Sigmoid colon (tissue), 4 donors: ENCODE data around the gene COG5.

Experiments
- EP300 ChIP-seq, 4 donors: sonication (generic); formaldehyde crosslinking; IDR thresholded peaks; one replicate each; pipeline ENCODE4 v1.6.1; 2017; ENCODE audit warnings: antibody characterized with exemption in 4 of 4
- POLR2A ChIP-seq, 2 donors: fragments of 450-650 bp; IDR thresholded peaks; one replicate each; pipeline ENCODE4 v1.6.1; 2016; ENCODE audit warnings: antibody characterized with exemption in 2 of 2, mild to moderate bottlenecking in 2 of 2, moderate library complexity in 2 of 2
- POLR2AphosphoS5 ChIP-seq, 4 donors: sonication (generic); formaldehyde crosslinking; IDR thresholded peaks; one replicate each; pipeline ENCODE4 v1.6.1; 2017; ENCODE audit warnings: antibody characterized with exemption in 4 of 4
- TF ChIP-seq, protein P1 (sequence below), 4 experiments: fragments of 450-650 bp in 3 of 4; fragments of 200-600 bp in 1 of 4; IDR thresholded peaks; one replicate each; pipeline ENCODE4 v1.5.1; 2016 to 2019; ENCODE audit warnings: antibody characterized with exemption in 4 of 4, mild to moderate bottlenecking in 3 of 4, moderate library complexity in 2 of 4

- no peak for TF ChIP-seq POLR2AphosphoS5 (IDR thresholded peaks at IDR 0.05)
- TF ChIP-seq, protein P1, sequence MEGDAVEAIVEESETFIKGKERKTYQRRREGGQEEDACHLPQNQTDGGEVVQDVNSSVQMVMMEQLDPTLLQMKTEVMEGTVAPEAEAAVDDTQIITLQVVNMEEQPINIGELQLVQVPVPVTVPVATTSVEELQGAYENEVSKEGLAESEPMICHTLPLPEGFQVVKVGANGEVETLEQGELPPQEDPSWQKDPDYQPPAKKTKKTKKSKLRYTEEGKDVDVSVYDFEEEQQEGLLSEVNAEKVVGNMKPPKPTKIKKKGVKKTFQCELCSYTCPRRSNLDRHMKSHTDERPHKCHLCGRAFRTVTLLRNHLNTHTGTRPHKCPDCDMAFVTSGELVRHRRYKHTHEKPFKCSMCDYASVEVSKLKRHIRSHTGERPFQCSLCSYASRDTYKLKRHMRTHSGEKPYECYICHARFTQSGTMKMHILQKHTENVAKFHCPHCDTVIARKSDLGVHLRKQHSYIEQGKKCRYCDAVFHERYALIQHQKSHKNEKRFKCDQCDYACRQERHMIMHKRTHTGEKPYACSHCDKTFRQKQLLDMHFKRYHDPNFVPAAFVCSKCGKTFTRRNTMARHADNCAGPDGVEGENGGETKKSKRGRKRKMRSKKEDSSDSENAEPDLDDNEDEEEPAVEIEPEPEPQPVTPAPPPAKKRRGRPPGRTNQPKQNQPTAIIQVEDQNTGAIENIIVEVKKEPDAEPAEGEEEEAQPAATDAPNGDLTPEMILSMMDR (IDR thresholded peaks at IDR 0.05) = no peak
- no peak for TF ChIP-seq POLR2A (IDR thresholded peaks at IDR 0.05)
- TF ChIP-seq EP300 (IDR thresholded peaks at IDR 0.05) = no peak
Observed at GRCh38 chr7:107392830-107393229, 170.9 kb downstream of the COG5 start.
